HG02588 (cell line): ENCODE data around the gene SLC30A9.

Experiments
- ATAC-seq: cut with Tn5 transposase; IDR thresholded peaks from one replicate; pipeline ENCODE4 v1.9.1; 2021; ENCODE audit warnings: mild to moderate bottlenecking, moderate library complexity; ENCODE audit not compliant: unreplicated experiment

SLC30A9 gene

GRCh38 chr4:41998019-41998418 is 7.7 kb downstream of the SLC30A9 start:
- ATAC-seq = no peak

GRCh38 chr4:41999321-41999720 is 9.0 kb downstream of the SLC30A9 start:
- no peak for ATAC-seq

GRCh38 chr4:42008011-42008786 is 17.9 kb downstream of the SLC30A9 start:
- no peak for ATAC-seq

- no peak for ATAC-seq
Measured at GRCh38 chr4:42015438-42015837, 25.1 kb downstream of the SLC30A9 start.

- ATAC-seq = no peak
Measured at GRCh38 chr4:42018451-42018850, 28.1 kb downstream of the SLC30A9 start.

- no peak for ATAC-seq
Measured at GRCh38 chr4:42048394-42048793, 58.1 kb downstream of the SLC30A9 start.

GRCh38 chr4:42050516-42051249 is 60.4 kb downstream of the SLC30A9 start:
- no peak for ATAC-seq

GRCh38 chr4:42066402-42066801 is 76.1 kb downstream of the SLC30A9 start:
- no peak for ATAC-seq

GRCh38 chr4:42067264-42067663 is 76.9 kb downstream of the SLC30A9 start:
- no peak for ATAC-seq

- ATAC-seq = no peak
Measured at GRCh38 chr4:42070463-42070862, 80.1 kb downstream of the SLC30A9 start.

GRCh38 chr4:42074294-42074693 is 84.0 kb downstream of the SLC30A9 start:
- ATAC-seq = no peak

GRCh38 chr4:42078184-42078801 is 88.0 kb downstream of the SLC30A9 start:
- ATAC-seq = peak; percentile 87

- peak; percentile 50 for ATAC-seq
Measured at GRCh38 chr4:42080306-42080705, 90.0 kb downstream of the SLC30A9 start.

- ATAC-seq = no peak
Measured at GRCh38 chr4:42083816-42084215, 93.5 kb downstream of the SLC30A9 start.

GRCh38 chr4:42088386-42088785 is 98.1 kb downstream of the SLC30A9 start:
- ATAC-seq = no peak

GRCh38 chr4:42101446-42101975 is 111.2 kb downstream of the SLC30A9 start:
- no peak for ATAC-seq

- no peak for ATAC-seq
Measured at GRCh38 chr4:42104521-42104920, 114.2 kb downstream of the SLC30A9 start.

GRCh38 chr4:42112846-42113245 is 122.5 kb downstream of the SLC30A9 start:
- no peak for ATAC-seq

- no peak for ATAC-seq
Measured at GRCh38 chr4:42119886-42120285, 129.6 kb downstream of the SLC30A9 start.

- no peak for ATAC-seq
Measured at GRCh38 chr4:42122237-42122636, 131.9 kb downstream of the SLC30A9 start.

- no peak for ATAC-seq
Measured at GRCh38 chr4:42123071-42123644, 132.8 kb downstream of the SLC30A9 start.
